Esophagus muscularis mucosa (tissue), 4 donors: ENCODE measurements around the gene ZBTB17. TPM values are rescaled to one million over a fixed set of nuclear protein-coding genes. Genes with fewer than 3 reads are reported as not detected.

Experiments
- DNase-seq: peaks from one replicate; pipeline ENCODE4 v3.0.0-alpha.2; 2017; ENCODE audit errors: extremely low spot score
- H3K27ac ChIP-seq, 4 donors: fragments of 200-600 bp; sonication (generic); replicated peaks in 1 of 4; 1 replicate in 3 of 4; 2 replicates in 1 of 4; pipeline ENCODE4 v1.5.1; 2016 to 2019; ENCODE audit warnings: mild to moderate bottlenecking in 1 of 4
- H3K27me3 ChIP-seq, 4 donors: fragments of 200-600 bp; sonication (generic); one replicate each; pipeline versions ENCODE4 v1.5.1 to v1.6.0; 2016 to 2019
- H3K36me3 ChIP-seq, 4 donors: fragments of 200-600 bp; sonication (generic); one replicate each; pipeline ENCODE4 v1.5.1; 2016 to 2019
- H3K4me1 ChIP-seq, 4 donors: fragments of 200-600 bp; sonication (generic); one replicate each; pipeline ENCODE4 v1.5.1; 2016 to 2019
- H3K4me3 ChIP-seq, 4 donors: fragments of 200-600 bp; sonication (generic); 1 replicate in 2 of 4; 2 replicates in 2 of 4; pipeline ENCODE4 v1.5.1; 2016 to 2019; ENCODE audit warnings: mild to moderate bottlenecking in 4 of 4, moderate library complexity in 1 of 4
- H3K9me3 ChIP-seq, 4 donors: fragments of 200-600 bp; sonication (generic); 1 replicate in 3 of 4; 2 replicates in 1 of 4; pipeline ENCODE4 v1.5.1; 2016 to 2019
- EP300 ChIP-seq: sonication (generic); formaldehyde crosslinking; IDR thresholded peaks from one replicate; pipeline ENCODE4 v1.6.1; 2017; ENCODE audit warnings: antibody characterized with exemption
- POLR2A ChIP-seq: fragments of 450-650 bp; IDR thresholded peaks from one replicate; pipeline ENCODE4 v1.6.1; 2017; ENCODE audit warnings: antibody characterized with exemption, moderate library complexity, mild to moderate bottlenecking, low read depth
- POLR2AphosphoS5 ChIP-seq, 2 donors: sonication (generic); formaldehyde crosslinking; IDR thresholded peaks; one replicate each; pipeline ENCODE4 v1.6.1; 2017; ENCODE audit warnings: antibody characterized with exemption in 2 of 2
- WGBS: methylation state at CpG from one replicate; pipeline ENCODE4 v1.1.5; 2018; 5-methylcytosine and 5-hydroxymethylcytosine counted together
- intact Hi-C: fragments of 100-400 bp; cut with DNase I; formaldehyde crosslinking; loops from one replicate; pipeline ENCODE4 v1.15.1; 2023
- total RNA-seq, 4 donors: library from RNA; depleted of rRNA; stranded (reverse); fragments of >200 nt; gene quantifications; one replicate each; pipeline versions ENCODE4 v1.1.0 to v1.2.1, GENCODE V29; 2016
- TF ChIP-seq, protein P1 (sequence below), 3 experiments: fragments of 200-600 bp in 2 of 3; fragments of 450-650 bp in 1 of 3; sonication (generic) in 2 of 3; IDR thresholded peaks; one replicate each; pipeline ENCODE4 v1.5.1; 2017 to 2019; ENCODE audit warnings: antibody characterized with exemption in 3 of 3, mild to moderate bottlenecking in 2 of 3, moderate library complexity in 1 of 3

Gene ZBTB17
- total RNA-seq, 4 donors from 2014 or later: 29.5 to 40.8 (median 34.6) TPM

DNA sequence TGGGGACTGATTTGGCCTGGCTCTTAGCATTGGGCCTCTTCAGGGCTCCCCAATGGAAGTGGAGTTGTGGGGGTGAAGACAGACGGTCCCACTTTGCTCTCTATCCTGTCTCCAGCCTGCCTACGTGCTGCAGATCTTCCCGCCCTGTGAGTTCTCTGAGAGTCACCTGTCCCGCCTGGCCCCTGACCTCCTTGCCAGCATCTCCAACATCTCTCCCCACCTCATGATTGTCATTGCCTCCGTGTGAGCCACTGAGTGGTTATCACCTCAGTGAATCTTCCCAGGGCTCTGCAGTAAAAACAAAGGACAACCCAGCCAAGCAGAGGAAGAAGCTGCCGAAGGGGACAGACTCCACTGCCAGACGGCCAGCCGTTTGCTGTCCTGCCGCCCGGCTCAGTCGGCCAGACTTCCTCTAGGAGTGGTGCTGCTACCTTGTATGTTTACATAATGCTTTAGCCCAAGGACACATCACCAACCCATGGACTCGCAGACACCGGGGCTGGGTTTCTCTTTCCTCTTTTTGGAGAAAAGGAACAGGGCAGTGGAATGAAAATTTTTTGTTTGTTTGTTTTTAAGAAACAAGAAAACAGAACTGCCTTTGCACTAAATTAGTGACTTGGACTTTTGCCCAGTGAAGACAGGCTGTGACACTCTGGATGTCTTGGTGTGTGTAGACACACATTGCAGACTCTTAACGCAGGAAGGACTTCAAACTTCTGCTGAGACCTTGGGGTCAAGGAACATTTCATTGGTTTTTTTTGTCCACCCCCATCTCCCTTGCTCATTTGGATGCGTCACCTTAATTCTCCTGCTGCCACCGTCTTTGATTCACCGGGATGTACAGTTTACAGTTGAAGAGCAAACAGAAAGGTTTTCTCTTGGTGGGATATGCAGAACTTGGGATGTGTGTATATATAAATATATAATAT, 36.5 kb downstream of the ZBTB17 start:
- no peaks in the 10 kb centered on the region for H3K27me3 ChIP-seq
- H3K4me3 ChIP-seq: no peak overlapping the region
- H3K27ac ChIP-seq: peak overlapping the region; percentile 45 to 67 (median 61)
- WGBS: 35% methylated on average over 12 of the region's 17 CpGs
- H3K36me3 ChIP-seq: peaks cover 66 to 100% (median 97%) of the 10 kb centered on the region in 4 donors
- H3K4me1 ChIP-seq: peaks cover 4 to 28% (median 18%) of the 10 kb centered on the region in 4 donors
- H3K9me3 ChIP-seq: no peaks in the 10 kb centered on the region
- DNase-seq: no peak
- intact Hi-C loops: no loop called here
- TF ChIP-seq POLR2AphosphoS5 (IDR thresholded peaks at IDR 0.05): peak; percentile 31 to 60
- TF ChIP-seq POLR2A: no peak

DNA sequence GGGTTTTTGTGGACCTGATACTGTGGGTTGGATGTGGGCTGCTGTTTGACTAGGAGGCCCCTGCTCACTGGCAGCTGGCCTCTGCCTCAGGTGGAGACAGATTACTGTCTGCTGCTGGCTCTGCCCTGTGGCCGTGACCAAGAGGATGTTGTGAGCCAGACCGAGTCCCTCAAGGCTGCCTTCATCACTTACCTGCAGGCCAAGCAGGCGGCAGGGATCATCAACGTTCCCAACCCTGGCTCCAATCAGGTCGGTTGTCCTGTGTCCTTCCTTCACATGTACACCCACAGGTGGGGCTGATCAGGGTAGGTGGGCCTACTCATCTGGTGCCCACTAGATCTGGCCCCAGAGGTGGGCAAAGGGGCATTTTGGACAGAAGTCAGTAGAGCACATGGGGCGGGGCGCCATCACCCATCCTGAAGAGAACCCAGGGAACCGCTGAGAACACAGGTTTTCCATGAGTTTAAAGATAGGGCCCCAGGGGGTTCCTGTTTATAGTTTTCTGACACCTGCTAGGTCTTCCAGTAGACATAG, 37.2 kb downstream of the ZBTB17 start:
- WGBS: 96% methylated on average over 4 of the region's 8 CpGs
- Histone ChIP-seq H3K9me3 (no peaks in the 10 kb centered on the region), H3K27me3 (no peaks in the 10 kb centered on the region), H3K27ac (peak overlapping the region; percentile 45 to 67 (median 61)), H3K4me1 (peaks cover 4 to 28% (median 18%) of the 10 kb centered on the region in 4 donors), H3K36me3 (peaks cover 66 to 100% (median 97%) of the 10 kb centered on the region in 4 donors), H3K4me3 (no peak overlapping the region)
- intact Hi-C loops: no loop called here
- DNase-seq: no peak
- TF ChIP-seq POLR2AphosphoS5 (IDR thresholded peaks at IDR 0.05): no peak

DNA sequence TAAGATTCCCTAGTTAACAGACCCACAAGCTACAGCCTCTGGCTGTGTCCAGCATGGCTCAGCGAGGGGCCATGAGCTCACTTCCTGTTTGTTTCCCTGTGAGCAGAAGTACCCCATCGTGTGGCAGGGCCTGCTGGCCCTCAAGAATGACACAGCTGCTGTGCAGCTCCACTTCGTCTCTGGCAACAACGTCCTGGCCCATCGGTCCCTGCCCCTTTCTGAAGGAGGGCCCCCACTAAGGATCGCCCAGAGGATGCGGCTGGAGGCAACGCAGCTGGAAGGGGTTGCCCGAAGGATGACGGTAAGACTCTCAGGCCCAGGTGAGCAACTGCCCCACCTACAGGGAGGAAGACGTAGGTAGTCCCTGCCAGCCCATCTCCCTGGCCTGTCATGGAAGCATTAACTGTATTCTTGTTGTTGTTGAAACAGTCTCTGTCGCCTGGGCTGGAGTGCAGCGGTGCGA, 38.2 kb downstream of the ZBTB17 start:
- no peaks in the 10 kb centered on the region for H3K27me3 ChIP-seq
- DNase-seq: no peak
- H3K4me1 ChIP-seq: peaks cover 4 to 28% (median 18%) of the 10 kb centered on the region in 4 donors
- peaks cover 65 to 100% (median 97%) of the 10 kb centered on the region in 4 donors for H3K36me3 ChIP-seq
- intact Hi-C loops: no loop called here
- no peaks in the 10 kb centered on the region for H3K9me3 ChIP-seq
- TF ChIP-seq EP300: no peak
- TF ChIP-seq POLR2AphosphoS5 (IDR thresholded peaks at IDR 0.05): peak in 1 of 2 donors; percentile 17
- H3K27ac ChIP-seq: peak overlapping the region in 3 of 4 donors; percentile 9 to 67 (median 37)
- H3K4me3 ChIP-seq: no peak overlapping the region
- WGBS: 58% methylated on average over 11 of the region's 14 CpGs

DNA sequence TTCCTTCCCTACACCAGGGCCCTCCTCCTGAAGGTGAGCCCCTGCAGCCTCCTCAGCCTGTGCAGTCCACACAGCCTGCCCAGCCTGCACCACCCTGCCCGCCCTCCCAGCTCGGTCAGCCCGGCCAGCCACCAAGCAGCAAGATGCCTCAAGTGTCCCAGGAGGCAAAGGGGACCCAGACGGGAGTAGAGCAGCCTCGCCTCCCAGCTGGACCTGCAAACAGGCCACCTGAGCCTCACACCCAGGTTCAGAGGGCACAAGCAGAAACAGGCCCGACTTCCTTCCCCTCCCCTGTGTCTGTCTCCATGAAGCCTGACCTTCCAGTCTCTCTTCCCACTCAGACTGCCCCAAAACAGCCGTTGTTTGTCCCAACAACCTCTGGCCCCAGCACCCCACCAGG, 38.8 kb downstream of the ZBTB17 start:
- no peaks in the 10 kb centered on the region for H3K27me3 ChIP-seq
- no peaks in the 10 kb centered on the region for H3K9me3 ChIP-seq
- H3K4me3 ChIP-seq: no peak overlapping the region
- WGBS: 58% methylated on average over 2 of the region's 7 CpGs
- peak overlapping the region in 3 of 4 donors; percentile 9 to 67 (median 37) for H3K27ac ChIP-seq
- peaks cover 4 to 28% (median 18%) of the 10 kb centered on the region in 4 donors for H3K4me1 ChIP-seq
- H3K36me3 ChIP-seq: peaks cover 64 to 100% (median 97%) of the 10 kb centered on the region in 4 donors
- no peak for TF ChIP-seq POLR2AphosphoS5 (IDR thresholded peaks at IDR 0.05)
- TF ChIP-seq POLR2A: no peak
- no peak for TF ChIP-seq EP300
- TF ChIP-seq, protein P1, sequence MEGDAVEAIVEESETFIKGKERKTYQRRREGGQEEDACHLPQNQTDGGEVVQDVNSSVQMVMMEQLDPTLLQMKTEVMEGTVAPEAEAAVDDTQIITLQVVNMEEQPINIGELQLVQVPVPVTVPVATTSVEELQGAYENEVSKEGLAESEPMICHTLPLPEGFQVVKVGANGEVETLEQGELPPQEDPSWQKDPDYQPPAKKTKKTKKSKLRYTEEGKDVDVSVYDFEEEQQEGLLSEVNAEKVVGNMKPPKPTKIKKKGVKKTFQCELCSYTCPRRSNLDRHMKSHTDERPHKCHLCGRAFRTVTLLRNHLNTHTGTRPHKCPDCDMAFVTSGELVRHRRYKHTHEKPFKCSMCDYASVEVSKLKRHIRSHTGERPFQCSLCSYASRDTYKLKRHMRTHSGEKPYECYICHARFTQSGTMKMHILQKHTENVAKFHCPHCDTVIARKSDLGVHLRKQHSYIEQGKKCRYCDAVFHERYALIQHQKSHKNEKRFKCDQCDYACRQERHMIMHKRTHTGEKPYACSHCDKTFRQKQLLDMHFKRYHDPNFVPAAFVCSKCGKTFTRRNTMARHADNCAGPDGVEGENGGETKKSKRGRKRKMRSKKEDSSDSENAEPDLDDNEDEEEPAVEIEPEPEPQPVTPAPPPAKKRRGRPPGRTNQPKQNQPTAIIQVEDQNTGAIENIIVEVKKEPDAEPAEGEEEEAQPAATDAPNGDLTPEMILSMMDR (IDR thresholded peaks at IDR 0.05): no peak
- intact Hi-C loops: no loop called here
- no peak for DNase-seq

DNA sequence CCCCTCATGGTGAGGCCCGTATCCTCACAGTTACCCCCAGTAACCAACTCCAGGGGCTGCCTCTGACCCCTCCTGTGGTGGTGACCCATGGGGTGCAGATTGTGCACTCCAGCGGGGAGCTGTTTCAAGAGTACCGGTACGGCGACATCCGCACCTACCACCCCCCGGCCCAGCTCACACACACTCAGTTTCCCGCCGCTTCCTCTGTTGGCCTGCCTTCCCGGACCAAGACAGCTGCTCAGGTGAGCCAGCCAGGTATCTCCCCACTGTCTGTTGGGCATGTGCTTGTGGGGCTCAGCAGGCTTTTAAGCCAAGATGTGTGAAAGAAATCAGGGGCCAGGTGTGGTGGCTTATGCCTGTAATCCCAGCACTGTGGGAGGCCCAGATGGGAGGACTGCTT, 39.9 kb downstream of the ZBTB17 start:
- Histone ChIP-seq H3K9me3 (no peaks in the 10 kb centered on the region), H3K27ac (no peak overlapping the region), H3K27me3 (no peaks in the 10 kb centered on the region), H3K4me3 (no peak overlapping the region), H3K4me1 (peaks cover 4 to 28% (median 18%) of the 10 kb centered on the region in 4 donors), H3K36me3 (peaks cover 65 to 100% (median 97%) of the 10 kb centered on the region in 4 donors)
- TF ChIP-seq POLR2A (no peak), EP300 (no peak), POLR2AphosphoS5 (IDR thresholded peaks at IDR 0.05) (no peak)
- TF ChIP-seq, protein P1 (IDR thresholded peaks at IDR 0.05): no peak
- intact Hi-C loops: no loop called here
- 87% methylated on average over 9 of the region's 10 CpGs for WGBS
- DNase-seq: no peak
